AG04450 (cell line): ENCODE results near the gene ARHGAP8. TPM values are rescaled to one million over a fixed set of nuclear protein-coding genes. Genes with fewer than 3 reads are reported as not detected.

ENCODE experiments used
- CTCF ChIA-PET: fragments of 300-600, 350-600 bp; formaldehyde crosslinking; extraction: SDS; loops from one replicate; lab custom pipeline; 2022; ENCODE audit warnings: antibody characterized with exemption, inconsistent platforms; lab: Charles Lee
- POLR2A ChIA-PET: fragments of 350-600 bp; formaldehyde crosslinking; extraction: SDS; loops from one replicate; lab custom pipeline; 2021; ENCODE audit warnings: antibody characterized with exemption, inconsistent platforms; lab: Yijun Ruan, JAX
- DNase-seq: peaks from one replicate; pipeline ENCODE4 v3.0.0-alpha.2; 2011; ENCODE audit warnings: low read depth, low spot score
- H3K27ac ChIP-seq: one replicate; pipeline ENCODE4 v1.5.1; 2012; ENCODE audit warnings: low read depth, low read length, control low read depth
- H3K27me3 ChIP-seq: one replicate; pipeline ENCODE4 v1.6.0; 2012; ENCODE audit warnings: low read length; ENCODE audit not compliant: control insufficient read depth, insufficient read depth
- H3K4me3 ChIP-seq: 2 replicates; pipeline ENCODE4 v1.5.1; 2011; ENCODE audit warnings: mild to moderate bottlenecking, low read depth, low read length, control low read depth
- H3K9me3 ChIP-seq: 2 replicates; pipeline ENCODE4 v1.5.1; 2012; ENCODE audit warnings: low read length; ENCODE audit not compliant: control insufficient read depth, insufficient read depth
- polyA plus RNA-seq: library from polyadenylated mRNA; depleted of rRNA; stranded (reverse); fragments of >200 nt; gene quantifications from 2 replicates; pipeline ENCODE4 v1.2.3, GENCODE V29; 2011
- TF ChIP-seq, protein P1 (sequence below): IDR thresholded peaks from 2 replicates; pipeline ENCODE4 v1.5.1; 2011; ENCODE audit warnings: low read depth, low read length, control low read depth, inconsistent platforms

ARHGAP8 gene
- polyA plus RNA-seq, 1 experiment: 0.16 TPM

DNA sequence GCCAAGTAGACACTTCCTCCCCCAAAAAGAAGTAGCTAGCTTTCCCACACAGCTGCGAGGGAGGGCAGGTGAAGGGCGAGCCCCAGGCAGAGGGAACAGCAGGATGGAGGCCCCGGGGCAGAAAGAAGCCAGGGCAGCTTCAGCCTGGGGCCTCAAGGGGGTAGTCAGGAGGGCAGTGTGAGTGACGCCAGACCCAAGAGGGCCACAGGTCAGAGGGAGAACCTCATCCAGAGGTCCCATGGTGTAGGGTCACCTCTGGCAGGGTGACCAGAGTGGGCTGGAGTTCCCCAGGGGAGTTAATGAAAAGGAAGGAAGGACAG is 41.2 kb upstream of the ARHGAP8 start:
- DNase-seq: no peak
- ChIA-PET CTCF (interaction anchor here (1.4 kb wide), 1 partner anchor 25 kb away, joined by 3 read pairs; no protein-coding TSS in a partner anchor), POLR2A (no interaction called here)
- TF ChIP-seq, protein P1, sequence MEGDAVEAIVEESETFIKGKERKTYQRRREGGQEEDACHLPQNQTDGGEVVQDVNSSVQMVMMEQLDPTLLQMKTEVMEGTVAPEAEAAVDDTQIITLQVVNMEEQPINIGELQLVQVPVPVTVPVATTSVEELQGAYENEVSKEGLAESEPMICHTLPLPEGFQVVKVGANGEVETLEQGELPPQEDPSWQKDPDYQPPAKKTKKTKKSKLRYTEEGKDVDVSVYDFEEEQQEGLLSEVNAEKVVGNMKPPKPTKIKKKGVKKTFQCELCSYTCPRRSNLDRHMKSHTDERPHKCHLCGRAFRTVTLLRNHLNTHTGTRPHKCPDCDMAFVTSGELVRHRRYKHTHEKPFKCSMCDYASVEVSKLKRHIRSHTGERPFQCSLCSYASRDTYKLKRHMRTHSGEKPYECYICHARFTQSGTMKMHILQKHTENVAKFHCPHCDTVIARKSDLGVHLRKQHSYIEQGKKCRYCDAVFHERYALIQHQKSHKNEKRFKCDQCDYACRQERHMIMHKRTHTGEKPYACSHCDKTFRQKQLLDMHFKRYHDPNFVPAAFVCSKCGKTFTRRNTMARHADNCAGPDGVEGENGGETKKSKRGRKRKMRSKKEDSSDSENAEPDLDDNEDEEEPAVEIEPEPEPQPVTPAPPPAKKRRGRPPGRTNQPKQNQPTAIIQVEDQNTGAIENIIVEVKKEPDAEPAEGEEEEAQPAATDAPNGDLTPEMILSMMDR: no peak
- no peaks in the 10 kb centered on the region for H3K9me3 ChIP-seq
- H3K27ac ChIP-seq: no peak overlapping the region
- no peaks in the 10 kb centered on the region for H3K27me3 ChIP-seq
- H3K4me3 ChIP-seq: no peak overlapping the region

DNA sequence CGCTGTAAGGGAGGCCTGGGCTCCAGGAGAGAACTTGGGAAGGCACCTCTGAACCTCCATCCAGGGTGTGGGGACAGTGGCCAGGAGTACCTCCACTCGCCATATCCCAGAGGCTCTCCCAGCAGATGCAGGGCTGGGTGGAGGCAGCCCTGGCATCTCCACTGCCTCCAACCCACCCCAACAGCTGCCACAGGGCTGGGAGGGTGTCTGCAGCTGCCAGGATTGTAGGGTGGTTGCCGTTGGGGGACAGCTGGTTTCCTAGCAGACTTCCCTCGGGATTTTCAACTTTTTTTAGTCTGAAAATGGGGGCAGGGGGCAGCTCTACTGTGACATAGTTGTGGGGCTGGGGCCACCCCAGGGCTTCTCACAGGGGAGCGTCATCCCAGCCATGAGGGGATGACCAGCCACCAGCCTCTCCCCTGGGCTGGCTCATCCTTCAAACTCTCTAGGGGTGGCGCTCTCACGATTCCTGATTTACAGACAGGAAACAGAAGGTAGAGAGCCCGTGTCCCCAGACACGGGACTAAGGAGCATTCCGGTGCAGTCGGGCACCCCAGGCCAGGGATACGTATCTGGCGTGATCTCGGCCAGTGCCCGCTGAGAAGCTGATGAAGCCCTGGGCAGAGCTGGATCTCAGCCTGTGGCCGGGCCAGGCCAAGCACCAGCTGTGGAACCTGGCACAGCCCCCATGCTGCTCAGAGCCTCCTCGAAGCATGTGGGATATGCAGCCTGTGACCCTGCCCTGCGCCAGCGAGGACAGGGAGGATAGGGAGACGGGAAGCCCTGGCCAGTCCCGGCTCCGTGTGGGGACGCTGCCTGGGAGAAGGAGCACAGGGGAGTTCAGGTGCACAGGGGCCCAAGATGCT is 40.5 kb upstream of the ARHGAP8 start:
- Histone ChIP-seq H3K4me3 (no peak overlapping the region), H3K27ac (no peak overlapping the region), H3K9me3 (no peaks in the 10 kb centered on the region), H3K27me3 (no peaks in the 10 kb centered on the region)
- POLR2A ChIA-PET: no interaction called here
- no peak for DNase-seq
- TF ChIP-seq, protein P1: no peak
- CTCF ChIA-PET: interaction anchor here (1.4 kb wide), 1 partner anchor 25 kb away, joined by 3 read pairs; no protein-coding TSS in a partner anchor

DNA sequence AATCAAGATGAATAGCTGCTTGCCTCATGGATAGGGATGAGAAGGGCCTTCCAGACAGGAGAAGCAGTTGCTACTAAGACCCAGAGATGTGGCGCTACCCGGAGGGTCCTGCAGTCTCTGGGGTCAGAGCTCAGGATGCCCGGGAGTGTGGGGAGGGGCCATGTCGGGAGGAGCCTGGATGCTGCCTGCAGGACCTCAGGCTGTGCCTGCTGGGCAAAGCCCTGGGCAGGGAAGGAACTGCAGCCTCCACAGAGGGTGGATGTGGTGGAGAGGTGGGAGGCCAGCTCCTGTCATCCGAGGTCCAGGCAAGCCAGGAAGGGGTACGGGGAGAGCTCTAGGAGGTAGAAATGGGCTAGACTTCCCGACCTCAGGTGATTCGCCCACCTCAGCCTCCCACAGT is 39.4 kb upstream of the ARHGAP8 start:
- no peak for DNase-seq
- ChIA-PET CTCF (interaction anchor here (0.9 kb wide), 1 partner anchor 22 kb away, joined by 3 read pairs; no protein-coding TSS in a partner anchor), POLR2A (no interaction called here)
- Histone ChIP-seq H3K4me3 (no peak overlapping the region), H3K9me3 (no peaks in the 10 kb centered on the region), H3K27ac (no peak overlapping the region), H3K27me3 (no peaks in the 10 kb centered on the region)
- TF ChIP-seq, protein P1: no peak

DNA sequence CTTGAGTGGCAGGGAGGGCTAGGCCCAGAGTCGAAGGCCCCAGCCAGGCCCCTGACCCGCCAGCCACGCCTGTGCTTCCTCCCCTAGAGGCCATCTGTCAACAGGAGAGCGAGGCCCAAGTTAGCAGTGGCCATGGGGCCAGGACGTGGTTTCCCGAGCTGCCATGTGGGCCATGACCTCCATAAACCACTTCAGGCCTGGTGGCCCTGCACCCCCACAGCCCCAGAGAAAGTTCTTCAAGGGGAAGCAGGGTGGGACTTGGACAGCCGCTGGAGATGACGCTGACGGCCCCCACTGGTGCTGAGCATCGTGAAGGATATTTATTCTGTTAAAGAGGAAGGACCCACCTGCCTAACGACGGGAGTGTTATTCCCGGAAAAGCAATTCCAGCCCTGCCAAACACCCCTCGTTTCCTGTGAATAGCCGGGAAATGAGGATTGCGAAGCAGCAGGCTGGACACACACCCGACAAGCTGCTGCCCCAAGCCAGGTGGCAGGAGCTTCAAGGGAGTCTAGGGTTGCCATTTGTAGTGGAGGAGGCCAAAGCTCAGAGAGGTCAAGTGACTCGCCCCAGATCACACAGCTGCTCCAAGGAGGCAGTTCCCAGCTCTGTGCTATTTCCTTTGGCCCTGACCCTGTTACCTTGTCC is 37.5 kb upstream of the ARHGAP8 start:
- POLR2A ChIA-PET: no interaction called here
- CTCF ChIA-PET: interaction anchor here (1.3 kb wide), 1 partner anchor 30 kb away, joined by 4 read pairs; no protein-coding TSS in a partner anchor
- no peak overlapping the region for H3K27ac ChIP-seq
- H3K27me3 ChIP-seq: no peaks in the 10 kb centered on the region
- no peak overlapping the region for H3K4me3 ChIP-seq
- TF ChIP-seq, protein P1: no peak
- no peaks in the 10 kb centered on the region; the same call in 1 of the 2 replicates for H3K9me3 ChIP-seq
- no peak for DNase-seq

DNA sequence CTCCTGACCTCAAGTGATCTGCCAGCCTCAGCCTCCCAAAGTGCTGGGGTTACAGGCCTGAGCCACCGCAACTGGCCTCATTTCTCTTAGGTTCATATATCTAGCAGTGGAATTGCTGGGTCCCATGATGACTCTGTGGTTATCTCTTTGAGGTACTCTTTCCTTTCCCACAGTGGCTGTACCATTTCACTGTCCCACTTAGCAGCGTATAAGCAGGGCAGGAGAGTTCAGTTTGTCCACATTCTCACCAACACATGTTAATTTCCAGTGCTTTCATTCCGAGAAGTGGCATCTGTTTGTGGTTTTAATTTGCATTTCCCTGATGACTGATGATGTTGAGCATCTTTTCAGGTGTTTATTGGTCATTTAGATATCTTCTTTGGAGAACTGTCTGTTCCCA is 34.0 kb upstream of the ARHGAP8 start:
- H3K9me3 ChIP-seq: no peaks in the 10 kb centered on the region; the same call in 1 of the 2 replicates
- TF ChIP-seq, protein P1: no peak
- CTCF ChIA-PET: interaction anchor here (1.2 kb wide), 1 partner anchor 10 kb away, joined by 3 read pairs; no protein-coding TSS in a partner anchor
- no peak for DNase-seq
- no peaks in the 10 kb centered on the region for H3K27me3 ChIP-seq
- POLR2A ChIA-PET: no interaction called here
- no peak overlapping the region for H3K4me3 ChIP-seq
- H3K27ac ChIP-seq: no peak overlapping the region
